Retinal pigment epithelial cell (primary cell): ENCODE data around the gene NOTCH2.

Experiments used
- DNase-seq: peaks from one replicate; pipeline ENCODE4 v3.0.0-alpha.2; 2010; ENCODE audit warnings: low read depth
- H3K4me3 ChIP-seq: 2 replicates; pipeline ENCODE4 v1.5.1; 2011; ENCODE audit warnings: mild to moderate bottlenecking, low read length, control low read depth, moderate library complexity
- CTCF ChIP-seq: conservative IDR thresholded peaks from 2 replicates; pipeline ENCODE4 v1.5.1; 2011; ENCODE audit warnings: low read depth, low read length, control low read depth, inconsistent platforms

Gene NOTCH2

GRCh38 chr1:119896303-119896702 lies 173.2 kb downstream of the NOTCH2 start, which contains the start of gene ADAM30:
TSS of gene ADAM30 (minus strand) at chr1:119896515. CDS start at chr1:119896336, 179 bp downstream.
- DNase-seq, result no peak
- no peak within 1 kb of the TSS for H3K4me3 ChIP-seq
- peak; percentile 7 for TF ChIP-seq CTCF

DNA sequence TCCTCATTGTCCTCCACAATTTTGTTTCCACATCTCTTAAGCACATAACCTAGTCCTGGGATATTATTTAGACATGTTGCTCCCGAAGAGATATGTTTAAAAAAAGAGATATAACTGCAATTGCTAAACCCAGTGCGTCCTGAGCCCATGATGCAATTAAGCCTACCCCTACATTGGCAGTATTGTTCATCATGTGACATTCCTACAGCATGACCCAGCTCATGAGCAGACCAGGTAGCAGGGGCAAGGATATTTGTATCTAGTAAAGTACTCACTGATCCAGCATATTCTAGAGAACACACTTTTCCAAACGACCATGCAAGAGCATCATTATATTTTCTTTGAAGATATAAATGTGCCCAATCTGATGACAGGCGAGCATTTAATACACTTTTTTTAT lies 174.4 kb downstream of the NOTCH2 start:
- no peak for TF ChIP-seq CTCF
- H3K4me3 ChIP-seq, result no peak overlapping the region
- DNase-seq, result peak; percentile 23

GRCh38 chr1:119893827-119894700 lies 175.4 kb downstream of the NOTCH2 start:
- no peak for DNase-seq
- no peak overlapping the region for H3K4me3 ChIP-seq
- no peak for TF ChIP-seq CTCF

DNA sequence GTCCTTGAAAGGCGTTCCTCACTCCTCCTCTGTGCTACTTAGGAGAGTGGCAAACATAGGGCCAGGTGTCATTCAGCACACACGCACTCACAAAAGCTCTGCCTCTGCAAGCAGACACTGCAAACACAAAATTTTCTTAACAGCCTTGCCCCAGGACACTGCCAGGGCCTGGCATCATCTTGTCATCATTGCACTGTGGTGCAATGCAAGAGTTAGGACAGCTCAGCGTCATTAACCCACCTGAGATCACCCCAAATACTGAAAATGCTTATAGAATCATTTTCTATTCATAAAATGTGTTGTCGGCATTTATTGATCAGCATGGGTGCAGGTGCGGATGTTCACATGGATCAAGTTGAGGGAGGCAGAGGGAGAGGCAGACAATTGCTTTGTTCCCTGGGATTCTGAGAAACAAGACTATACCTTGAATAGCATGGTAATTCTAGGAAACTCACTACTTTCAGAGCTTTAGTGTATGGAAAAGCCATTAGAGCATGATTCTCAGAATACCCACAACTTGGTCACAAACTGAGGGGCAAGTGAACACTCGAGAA lies 176.1 kb downstream of the NOTCH2 start:
- no peak overlapping the region for H3K4me3 ChIP-seq
- no peak for DNase-seq
- no peak for TF ChIP-seq CTCF

- no peak for DNase-seq
- TF ChIP-seq CTCF, result no peak
- H3K4me3 ChIP-seq, result no peak overlapping the region
Observed at GRCh38 chr1:119891386-119891785, 178.1 kb downstream of the NOTCH2 start.

- H3K4me3 ChIP-seq, result no peak overlapping the region
- TF ChIP-seq CTCF, result no peak
- no peak for DNase-seq
Observed at GRCh38 chr1:119888476-119888875, 181.0 kb downstream of the NOTCH2 start.

DNA sequence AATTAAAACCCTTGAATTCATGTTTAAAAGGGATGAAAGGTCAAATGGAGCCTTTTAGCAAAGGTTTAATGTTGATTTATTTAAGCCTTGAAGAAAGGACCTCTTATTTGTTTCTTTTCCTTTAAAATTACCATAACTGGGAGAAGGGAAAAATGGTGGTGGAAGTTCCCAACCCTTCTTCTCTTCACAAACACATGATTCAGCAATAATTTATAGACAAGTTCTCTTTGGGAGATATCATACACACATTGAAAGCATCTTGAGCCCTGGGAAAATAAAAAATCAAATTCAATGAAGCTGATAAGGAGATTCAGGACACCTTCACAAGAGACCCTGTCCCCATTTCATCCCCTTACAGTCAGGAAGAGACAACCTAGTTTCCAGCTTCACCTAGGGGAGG lies 182.0 kb downstream of the NOTCH2 start:
- no peak overlapping the region for H3K4me3 ChIP-seq
- DNase-seq, result no peak
- TF ChIP-seq CTCF, result no peak
